PFSK-1 (cell line): ENCODE results near the gene CKMT2.

Experiments
- FOXP2 ChIP-seq: optimal IDR thresholded peaks from 2 replicates; pipeline ENCODE3; 2011; ENCODE audit warnings: borderline replicate concordance, control low read depth, inconsistent platforms; ENCODE audit not compliant: insufficient read depth; ENCODE audit errors: extremely low read length, extremely low read depth
- POLR2AphosphoS5 ChIP-seq: IDR thresholded peaks from 2 replicates; pipeline ENCODE4 v1.6.1; 2012; ENCODE audit warnings: low read depth, mild to moderate bottlenecking, control low read depth, low read length, moderate library complexity
- REST ChIP-seq, 2 experiments: IDR thresholded peaks; 2 replicates each; pipeline versions ENCODE4 v1.6.1 to v1.8.0; 2011 to 2012; ENCODE audit warnings: low read depth in 2 of 2, low read length in 2 of 2, control low read depth in 1 of 2, inconsistent platforms in 1 of 2, mild to moderate bottlenecking in 1 of 2, moderate library complexity in 1 of 2; ENCODE audit not compliant: insufficient read depth in 1 of 2
- SIN3A ChIP-seq: IDR thresholded peaks from 2 replicates; pipeline ENCODE4 v1.6.1; 2012; ENCODE audit warnings: mild to moderate bottlenecking, low read length, moderate library complexity, borderline replicate concordance; ENCODE audit not compliant: insufficient read depth
- TAF1 ChIP-seq: IDR thresholded peaks from 2 replicates; pipeline ENCODE4 v1.6.1; 2012; ENCODE audit warnings: low read length, control low read depth, borderline replicate concordance; ENCODE audit not compliant: insufficient read depth

Gene CKMT2

GRCh38 chr5:81205058-81205457, 28.1 kb upstream of the CKMT2 start:
- TF ChIP-seq REST (IDR thresholded peaks at IDR 0.05; ENCODE audit: insufficient read depth in 1 of 2, low read depth in 2 of 2, low read length in 2 of 2) (no peak), SIN3A (no peak), POLR2AphosphoS5 (no peak), FOXP2 (no peak)

GRCh38 chr5:81207009-81207408, 26.1 kb upstream of the CKMT2 start:
- no peak for TF ChIP-seq POLR2AphosphoS5
- TF ChIP-seq TAF1, result no peak
- TF ChIP-seq FOXP2, result no peak
- no peak for TF ChIP-seq SIN3A

GRCh38 chr5:81208904-81209303, 24.2 kb upstream of the CKMT2 start:
- TF ChIP-seq SIN3A (no peak), FOXP2 (no peak), POLR2AphosphoS5 (no peak), REST (IDR thresholded peaks at IDR 0.05; ENCODE audit: insufficient read depth in 1 of 2, low read depth in 2 of 2, low read length in 2 of 2) (no peak), TAF1 (no peak)

- TF ChIP-seq TAF1 (no peak), REST (IDR thresholded peaks at IDR 0.05; ENCODE audit: insufficient read depth in 1 of 2, low read depth in 2 of 2, low read length in 2 of 2) (no peak), SIN3A (no peak)
These were observed 23.7 kb upstream of the CKMT2 start for GRCh38 chr5:81209386-81209785.

GRCh38 chr5:81209869-81210493, 23.1 kb upstream of the CKMT2 start:
- no peak for TF ChIP-seq FOXP2
- no peak for TF ChIP-seq SIN3A
- no peak for TF ChIP-seq POLR2AphosphoS5
- no peak for TF ChIP-seq TAF1
- no peak for TF ChIP-seq REST (IDR thresholded peaks at IDR 0.05; ENCODE audit: insufficient read depth in 1 of 2, low read depth in 2 of 2, low read length in 2 of 2)
